Adrenal gland (tissue), 5 donors: ENCODE data around the gene PROSER2.

ENCODE experiments used
- CTCF ChIP-seq, 6 experiments: fragments of 450-650 bp in 4 of 6; fragments of 200-600 bp in 2 of 6; sonication (generic) in 1 of 6; IDR thresholded peaks; 1 replicate in 5 of 6; 2 replicates in 1 of 6; pipeline versions ENCODE4 v1.5.1 to v1.8.0; 2016 to 2021; ENCODE audit warnings: antibody characterized with exemption in 6 of 6, mild to moderate bottlenecking in 2 of 6, moderate library complexity in 1 of 6
- POLR2A ChIP-seq, 2 donors: fragments of 450-650 bp; IDR thresholded peaks; one replicate each; pipeline ENCODE4 v1.6.1; 2017; ENCODE audit warnings: antibody characterized with exemption in 2 of 2, mild to moderate bottlenecking in 2 of 2, moderate library complexity in 1 of 2
- donor health status: DM: no; HTN: no; CAD: no.

DNA sequence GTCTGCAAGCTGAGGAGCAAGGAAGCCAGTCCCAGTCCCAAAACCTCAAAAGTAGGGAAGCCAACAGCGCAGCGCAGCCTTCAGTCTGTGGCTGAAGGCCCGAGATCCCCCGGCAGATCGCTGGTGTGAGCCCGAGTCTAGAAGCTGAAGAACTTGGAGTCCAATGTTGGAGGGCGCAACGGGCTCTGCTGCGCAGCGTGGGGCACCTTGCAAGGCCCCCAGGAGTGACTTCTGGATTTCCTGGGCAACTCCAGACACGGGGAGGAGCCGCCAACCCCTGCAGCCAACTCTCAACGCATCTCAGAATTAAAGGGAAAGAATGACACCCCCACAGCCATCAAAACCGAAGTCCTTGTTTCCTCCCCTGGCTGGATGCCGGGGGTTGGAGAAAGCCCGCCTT lies 18.8 kb upstream of the PROSER2 start:
- TF ChIP-seq CTCF (IDR thresholded peaks at IDR 0.05) = no peak
- no peak for TF ChIP-seq POLR2A (IDR thresholded peaks at IDR 0.05)
